Bronchus fibroblast of lung (primary cell): ENCODE data around the gene KPNB1. TPM values are rescaled to one million over a fixed set of nuclear protein-coding genes. Genes with fewer than 3 reads are reported as not detected.

ENCODE experiments used
- total RNA-seq: library from RNA; depleted of rRNA; stranded (reverse); fragments of >200 nt; gene quantifications from 2 replicates; pipeline ENCODE4 v1.2.3, GENCODE V29; 2015

KPNB1 gene
- 280 and 315 TPM in 2 replicates for total RNA-seq

GRCh38 chr17:47649153-47649971 is at the start of gene KPNB1:
TSS of gene KPNB1 (plus strand) at chr17:47649919. CDS start at chr17:47650245, 326 bp downstream.

GRCh38 chr17:47693731-47694580 is 44.2 kb downstream of the KPNB1 start, which contains the start of gene TBKBP1:
TSS of gene TBKBP1 (plus strand) at chr17:47694161. CDS start at chr17:47696113, 1,952 bp downstream.

GRCh38 chr17:47733047-47733673 is 83.4 kb downstream of the KPNB1 start, which contains the start of gene TBX21:
TSS of gene TBX21 (plus strand) at chr17:47733236. CDS start at chr17:47733455, 219 bp downstream.

Other genes starting within 250 kb of the KPNB1 start
- 21.6 and 25.4 TPM in 2 replicates for gene NPEPPS, start 118.8 kb upstream of the KPNB1 start, total RNA-seq
- gene TBKBP1, start 44.2 kb downstream of the KPNB1 start, total RNA-seq = 2.7 and 3.6 TPM in 2 replicates
- gene TBX21, start 83.3 kb downstream of the KPNB1 start, total RNA-seq = not detected in 2 replicates
- 4.2 and 4.7 TPM in 2 replicates for gene OSBPL7, start 171.9 kb downstream of the KPNB1 start, total RNA-seq
- gene MRPL10, start 181.6 kb downstream of the KPNB1 start, total RNA-seq = 58.6 and 62.4 TPM in 2 replicates
- 0.15 TPM in 1 of 2 replicates, not detected in the other for gene LRRC46, start 181.8 kb downstream of the KPNB1 start, total RNA-seq
- 15.5 and 18.3 TPM in 2 replicates for gene SCRN2, start 191.4 kb downstream of the KPNB1 start, total RNA-seq
- 0.15 and 0.34 TPM in 2 replicates for gene SP6, start 201.2 kb downstream of the KPNB1 start, total RNA-seq
- gene SP2, start 246.3 kb downstream of the KPNB1 start, total RNA-seq = 3.4 TPM in 2 replicates